Measurements from ENCODE around the gene STUB1.

The STUB1 gene

DNA sequence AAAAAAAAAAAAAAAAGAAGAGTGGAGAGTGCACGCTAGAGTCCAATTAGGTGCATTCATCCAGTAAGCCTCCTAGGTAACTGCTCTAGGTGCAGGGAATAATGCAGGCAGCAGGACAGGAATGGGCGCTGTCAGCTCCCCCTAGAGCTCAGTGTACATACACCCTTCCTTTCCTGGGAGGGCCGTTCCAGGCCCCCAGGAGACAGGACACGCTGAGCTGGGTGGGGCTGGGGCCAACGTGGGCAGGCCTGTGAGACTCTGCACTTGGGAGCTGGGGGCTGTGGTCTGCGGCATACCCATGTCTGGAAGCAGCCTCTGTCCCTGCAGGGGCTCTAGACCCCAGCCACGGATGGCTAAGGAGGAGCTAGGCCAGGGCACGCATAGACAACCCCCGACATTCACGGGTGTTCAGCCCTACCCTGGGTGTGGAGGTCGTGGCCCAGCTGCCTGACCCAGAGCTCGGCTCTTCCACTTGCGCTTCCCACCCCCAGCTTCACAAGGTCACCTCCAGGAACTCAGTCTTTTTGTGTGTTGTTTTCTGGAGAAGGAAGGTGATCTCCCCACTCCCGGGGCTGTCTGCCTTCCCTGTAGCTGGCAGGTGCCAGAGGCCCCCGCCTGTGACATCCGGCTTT lies 39.7 kb downstream of the STUB1 start:
- H3K27ac ChIP-seq (ENCODE audit: low read depth in 2 of 2, low read length in 2 of 2) = peak overlapping the region; percentile 87 to 90
- peaks cover 40 to 45% of the 10 kb centered on the region in 2 donors for H3K4me1 ChIP-seq (ENCODE audit: control insufficient read depth in 2 of 2, insufficient read depth in 2 of 2, low read length in 2 of 2)
- H3K36me3 ChIP-seq (ENCODE audit: control insufficient read depth in 2 of 2, insufficient read depth in 2 of 2, low read length in 2 of 2) = no peaks in the 10 kb centered on the region
- peak overlapping the region; percentile 66 to 80 for H3K9ac ChIP-seq (ENCODE audit: low read depth in 1 of 2, low read length in 2 of 2)
- H3K27me3 ChIP-seq (ENCODE audit: control insufficient read depth in 2 of 2, insufficient read depth in 2 of 2, low read length in 2 of 2) = peaks cover 7 to 8% of the 10 kb centered on the region in 2 donors
- peak overlapping the region; percentile 77 to 80 for H3K4me3 ChIP-seq (ENCODE audit: low read length in 2 of 2)
- no peaks in the 10 kb centered on the region for H3K9me3 ChIP-seq (ENCODE audit: control insufficient read depth in 2 of 2, low read length in 2 of 2)

GRCh38 chr16:720447-720989 lies 40.3 kb downstream of the STUB1 start:
- peaks cover 10 to 11% of the 10 kb centered on the region in 2 donors for H3K27me3 ChIP-seq (ENCODE audit: control insufficient read depth in 2 of 2, insufficient read depth in 2 of 2, low read length in 2 of 2)
- H3K9ac ChIP-seq (ENCODE audit: low read depth in 1 of 2, low read length in 2 of 2) = peak overlapping the region; percentile 66 to 80
- H3K9me3 ChIP-seq (ENCODE audit: control insufficient read depth in 2 of 2, low read length in 2 of 2) = no peaks in the 10 kb centered on the region
- H3K27ac ChIP-seq (ENCODE audit: low read depth in 2 of 2, low read length in 2 of 2) = peak overlapping the region; percentile 87 to 90
- peak overlapping the region; percentile 77 to 80 for H3K4me3 ChIP-seq (ENCODE audit: low read length in 2 of 2)
- no peaks in the 10 kb centered on the region for H3K36me3 ChIP-seq (ENCODE audit: control insufficient read depth in 2 of 2, insufficient read depth in 2 of 2, low read length in 2 of 2)
- peaks cover 40 to 42% of the 10 kb centered on the region in 2 donors for H3K4me1 ChIP-seq (ENCODE audit: control insufficient read depth in 2 of 2, insufficient read depth in 2 of 2, low read length in 2 of 2)

GRCh38 chr16:720990-721764 lies 41.0 kb downstream of the STUB1 start, which contains the start of gene ANTKMT:
Gene ANTKMT (plus strand): TSS chr16:721146. CDS start chr16:721275, 129 bp downstream.
- Histone ChIP-seq H3K36me3 (ENCODE audit: control insufficient read depth in 2 of 2, insufficient read depth in 2 of 2, low read length in 2 of 2) (no peaks in the 10 kb centered on the region), H3K27ac (ENCODE audit: low read depth in 2 of 2, low read length in 2 of 2) (peak within 1 kb of the TSS; percentile 87 to 90), H3K9ac (ENCODE audit: low read depth in 1 of 2, low read length in 2 of 2) (peak within 1 kb of the TSS; percentile 66 to 80), H3K4me3 (ENCODE audit: low read length in 2 of 2) (peak within 1 kb of the TSS; percentile 77 to 80), H3K4me1 (ENCODE audit: control insufficient read depth in 2 of 2, insufficient read depth in 2 of 2, low read length in 2 of 2) (peaks cover 35 to 41% of the 10 kb centered on the region in 2 donors), H3K9me3 (ENCODE audit: control insufficient read depth in 2 of 2, low read length in 2 of 2) (no peaks in the 10 kb centered on the region), H3K27me3 (ENCODE audit: control insufficient read depth in 2 of 2, insufficient read depth in 2 of 2, low read length in 2 of 2) (peaks cover 10 to 15% of the 10 kb centered on the region in 2 donors)

- no peak overlapping the region for H3K9ac ChIP-seq (ENCODE audit: low read depth in 1 of 2, low read length in 2 of 2)
- H3K4me1 ChIP-seq (ENCODE audit: control insufficient read depth in 2 of 2, insufficient read depth in 2 of 2, low read length in 2 of 2) = peaks cover 32 to 44% of the 10 kb centered on the region in 2 donors
- H3K36me3 ChIP-seq (ENCODE audit: control insufficient read depth in 2 of 2, insufficient read depth in 2 of 2, low read length in 2 of 2) = no peaks in the 10 kb centered on the region
- H3K27me3 ChIP-seq (ENCODE audit: control insufficient read depth in 2 of 2, insufficient read depth in 2 of 2, low read length in 2 of 2) = peaks cover 9 to 16% of the 10 kb centered on the region in 2 donors
- H3K9me3 ChIP-seq (ENCODE audit: control insufficient read depth in 2 of 2, low read length in 2 of 2) = no peaks in the 10 kb centered on the region
- H3K4me3 ChIP-seq (ENCODE audit: low read length in 2 of 2) = peak overlapping the region; percentile 50 to 80
- peak overlapping the region; percentile 87 to 90 for H3K27ac ChIP-seq (ENCODE audit: low read depth in 2 of 2, low read length in 2 of 2)
Measured at GRCh38 chr16:721765-722540, 41.7 kb downstream of the STUB1 start.

DNA sequence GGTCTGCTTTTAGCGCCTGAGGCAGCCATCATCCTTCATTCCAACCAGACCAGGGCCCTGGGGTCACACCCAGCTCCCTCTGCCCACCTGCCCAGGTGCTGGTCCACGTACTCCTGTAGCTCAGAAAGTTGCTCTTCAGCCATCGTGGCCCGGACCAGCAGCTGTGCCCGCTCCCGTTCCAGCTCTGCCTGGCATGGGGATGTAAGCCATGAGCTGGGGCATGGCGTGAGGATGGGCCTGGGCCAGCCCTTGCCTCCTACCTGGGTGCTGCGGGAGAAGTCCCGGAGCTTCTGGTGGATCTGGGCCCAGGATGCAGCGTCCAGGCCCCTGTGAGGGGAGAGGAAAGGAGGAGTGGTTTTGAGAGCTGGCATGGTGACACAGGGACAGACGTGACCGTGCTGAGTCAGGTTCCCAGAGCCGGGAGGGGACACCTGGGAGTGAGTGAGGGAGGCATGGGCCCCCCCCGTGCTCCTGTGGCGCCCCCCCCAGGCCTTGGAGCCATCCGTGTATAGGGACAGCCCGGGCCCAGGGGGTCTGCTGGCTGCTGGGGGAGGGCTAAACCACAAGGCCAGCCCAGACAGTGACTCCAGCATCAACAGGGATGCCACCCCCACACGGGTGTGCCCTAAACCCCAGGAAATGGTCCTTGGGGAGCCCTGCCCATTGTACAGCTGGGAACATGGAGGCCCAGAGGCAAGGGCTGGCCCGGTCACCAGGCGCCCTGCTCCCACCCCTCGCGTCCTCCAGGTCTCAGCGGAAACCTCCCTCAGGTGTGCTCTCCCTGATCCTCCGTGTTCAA lies 42.8 kb downstream of the STUB1 start:
- Histone ChIP-seq H3K4me3 (ENCODE audit: low read length in 2 of 2) (no peak overlapping the region), H3K4me1 (ENCODE audit: control insufficient read depth in 2 of 2, insufficient read depth in 2 of 2, low read length in 2 of 2) (peaks cover 38 to 49% of the 10 kb centered on the region in 2 donors)

GRCh38 chr16:723695-724094 lies 43.5 kb downstream of the STUB1 start:
- Histone ChIP-seq H3K9ac (ENCODE audit: low read depth in 1 of 2, low read length in 2 of 2) (no peak overlapping the region), H3K36me3 (ENCODE audit: control insufficient read depth in 2 of 2, insufficient read depth in 2 of 2, low read length in 2 of 2) (no peaks in the 10 kb centered on the region), H3K9me3 (ENCODE audit: control insufficient read depth in 2 of 2, low read length in 2 of 2) (no peaks in the 10 kb centered on the region), H3K27me3 (ENCODE audit: control insufficient read depth in 2 of 2, insufficient read depth in 2 of 2, low read length in 2 of 2) (peaks cover 9 to 22% of the 10 kb centered on the region in 2 donors), H3K4me3 (ENCODE audit: low read length in 2 of 2) (no peak overlapping the region), H3K27ac (ENCODE audit: low read depth in 2 of 2, low read length in 2 of 2) (no peak overlapping the region), H3K4me1 (ENCODE audit: control insufficient read depth in 2 of 2, insufficient read depth in 2 of 2, low read length in 2 of 2) (peaks cover 37 to 46% of the 10 kb centered on the region in 2 donors)

More for the DNA sequence above, 42.8 kb downstream of the STUB1 start:
- H3K9me3 ChIP-seq (ENCODE audit: control insufficient read depth in 2 of 2, low read length in 2 of 2) = no peaks in the 10 kb centered on the region
- no peak overlapping the region for H3K27ac ChIP-seq (ENCODE audit: low read depth in 2 of 2, low read length in 2 of 2)
- H3K27me3 ChIP-seq (ENCODE audit: control insufficient read depth in 2 of 2, insufficient read depth in 2 of 2, low read length in 2 of 2) = peaks cover 9 to 22% of the 10 kb centered on the region in 2 donors
- no peaks in the 10 kb centered on the region for H3K36me3 ChIP-seq (ENCODE audit: control insufficient read depth in 2 of 2, insufficient read depth in 2 of 2, low read length in 2 of 2)
- no peak overlapping the region for H3K9ac ChIP-seq (ENCODE audit: low read depth in 1 of 2, low read length in 2 of 2)

DNA sequence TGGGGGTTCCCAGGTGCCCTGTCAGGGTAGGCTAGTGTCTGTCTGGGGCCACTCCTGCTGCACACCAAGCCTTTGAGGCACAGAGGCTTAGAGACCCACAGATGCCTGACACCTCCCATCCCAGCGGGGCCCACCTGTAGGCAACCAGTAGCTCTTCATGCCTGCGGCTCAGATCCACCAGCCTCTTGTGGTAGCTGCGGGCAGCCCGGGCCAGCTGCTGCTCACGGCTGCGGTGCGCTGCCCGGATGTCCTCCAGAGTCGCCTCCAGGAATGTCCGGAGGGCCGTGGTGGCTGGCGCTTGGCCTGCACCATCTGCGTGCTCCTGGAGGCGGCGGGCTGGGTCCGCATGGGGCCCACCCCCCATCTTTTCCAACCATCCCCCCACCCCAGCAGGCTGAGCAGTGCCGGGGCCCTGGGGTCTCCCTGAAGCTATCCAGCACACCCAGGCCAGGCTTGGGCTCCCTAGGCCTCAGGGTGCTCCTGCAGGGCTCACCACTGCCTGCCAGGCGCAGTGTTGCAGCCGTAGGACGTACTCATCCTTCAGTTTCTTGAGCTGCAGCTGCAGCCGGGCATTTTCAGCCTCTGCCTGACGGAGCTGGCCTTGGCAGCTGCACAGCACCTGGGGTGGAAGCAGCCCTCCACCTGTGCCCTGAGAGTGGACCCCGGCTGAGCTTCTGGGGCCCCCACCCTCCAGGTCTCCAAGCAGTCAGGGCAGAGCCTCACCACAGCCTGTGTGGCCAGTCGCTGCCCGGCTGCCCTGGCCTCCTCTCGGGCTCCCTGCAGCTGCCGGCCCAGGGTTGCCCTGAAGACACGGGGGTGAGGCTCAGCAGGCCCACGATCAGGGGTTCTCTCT lies 44.2 kb downstream of the STUB1 start:
- H3K4me1 ChIP-seq (ENCODE audit: control insufficient read depth in 2 of 2, insufficient read depth in 2 of 2, low read length in 2 of 2) = peaks cover 30 to 39% of the 10 kb centered on the region in 2 donors
- H3K9ac ChIP-seq (ENCODE audit: low read depth in 1 of 2, low read length in 2 of 2) = no peak overlapping the region
- H3K9me3 ChIP-seq (ENCODE audit: control insufficient read depth in 2 of 2, low read length in 2 of 2) = no peaks in the 10 kb centered on the region
- H3K36me3 ChIP-seq (ENCODE audit: control insufficient read depth in 2 of 2, insufficient read depth in 2 of 2, low read length in 2 of 2) = no peaks in the 10 kb centered on the region
- H3K27ac ChIP-seq (ENCODE audit: low read depth in 2 of 2, low read length in 2 of 2) = no peak overlapping the region
- peaks cover 9 to 22% of the 10 kb centered on the region in 2 donors for H3K27me3 ChIP-seq (ENCODE audit: control insufficient read depth in 2 of 2, insufficient read depth in 2 of 2, low read length in 2 of 2)
- H3K4me3 ChIP-seq (ENCODE audit: low read length in 2 of 2) = no peak overlapping the region

GRCh38 chr16:725041-725376 lies 44.8 kb downstream of the STUB1 start:
- Histone ChIP-seq H3K4me1 (ENCODE audit: control insufficient read depth in 2 of 2, insufficient read depth in 2 of 2, low read length in 2 of 2) (peaks cover 24 to 35% of the 10 kb centered on the region in 2 donors), H3K27ac (ENCODE audit: low read depth in 2 of 2, low read length in 2 of 2) (no peak overlapping the region), H3K4me3 (ENCODE audit: low read length in 2 of 2) (no peak overlapping the region), H3K36me3 (ENCODE audit: control insufficient read depth in 2 of 2, insufficient read depth in 2 of 2, low read length in 2 of 2) (no peaks in the 10 kb centered on the region), H3K9me3 (ENCODE audit: control insufficient read depth in 2 of 2, low read length in 2 of 2) (no peaks in the 10 kb centered on the region), H3K27me3 (ENCODE audit: control insufficient read depth in 2 of 2, insufficient read depth in 2 of 2, low read length in 2 of 2) (peaks cover 9 to 22% of the 10 kb centered on the region in 2 donors), H3K9ac (ENCODE audit: low read depth in 1 of 2, low read length in 2 of 2) (no peak overlapping the region)
